EH (cell line): ENCODE data around the gene RTN4IP1.
A peak's percentile ranks its signal among the peaks of the same experiment; 100 is the strongest.

Experiments
- DNase-seq: peaks from one replicate; pipeline ENCODE4 v3.0.0-alpha.2; 2015; ENCODE audit warnings: low read depth

RTN4IP1 gene, protein sequence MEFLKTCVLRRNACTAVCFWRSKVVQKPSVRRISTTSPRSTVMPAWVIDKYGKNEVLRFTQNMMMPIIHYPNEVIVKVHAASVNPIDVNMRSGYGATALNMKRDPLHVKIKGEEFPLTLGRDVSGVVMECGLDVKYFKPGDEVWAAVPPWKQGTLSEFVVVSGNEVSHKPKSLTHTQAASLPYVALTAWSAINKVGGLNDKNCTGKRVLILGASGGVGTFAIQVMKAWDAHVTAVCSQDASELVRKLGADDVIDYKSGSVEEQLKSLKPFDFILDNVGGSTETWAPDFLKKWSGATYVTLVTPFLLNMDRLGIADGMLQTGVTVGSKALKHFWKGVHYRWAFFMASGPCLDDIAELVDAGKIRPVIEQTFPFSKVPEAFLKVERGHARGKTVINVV

DNA sequence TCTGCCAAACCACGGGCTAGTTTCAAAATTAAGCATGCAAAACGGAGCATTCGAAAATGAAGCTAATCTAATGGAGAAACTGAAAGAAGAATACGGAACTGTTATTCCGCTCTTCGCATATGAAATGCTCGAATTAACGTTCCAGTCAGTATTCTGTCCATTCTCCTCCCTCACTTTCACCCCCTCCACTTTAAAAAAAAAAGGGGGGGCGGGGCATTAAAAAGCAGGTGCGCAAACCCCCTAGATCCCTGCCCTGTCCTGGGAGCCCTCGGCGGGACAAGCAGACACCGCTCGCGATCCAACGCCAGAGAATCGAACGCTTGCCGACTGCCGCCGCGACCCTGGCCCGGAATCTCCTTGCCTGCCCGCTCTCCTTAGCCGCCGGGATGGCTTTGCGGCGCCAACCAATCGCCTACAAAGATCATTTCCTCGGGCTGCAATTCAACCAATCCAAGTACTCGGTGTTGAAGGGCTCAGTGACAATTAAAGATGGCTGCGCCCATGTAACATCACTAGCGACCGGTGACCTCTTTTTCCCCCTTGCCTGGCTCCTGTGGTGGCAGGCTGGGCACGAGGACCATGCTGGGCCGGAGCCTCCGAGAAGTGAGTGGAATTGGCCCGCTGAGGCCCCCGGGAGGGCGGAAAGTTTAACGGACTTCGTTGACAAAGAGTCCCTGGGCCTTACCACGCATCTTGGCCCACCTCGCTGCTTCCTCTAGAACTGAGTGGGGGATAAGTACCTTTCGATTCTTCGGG is at the start of gene RTN4IP1, which contains the start of gene QRSL1:
TSS of gene RTN4IP1 (minus strand) at position 396 of the 756 bp plus-strand sequence. CDS start 477 bp downstream, outside the sequence.
TSS of gene QRSL1 (plus strand) at position 476 of the 756 bp plus-strand sequence. CDS start at position 580, 104 bp downstream.
- DNase-seq: peak; percentile 92

GRCh38 chr6:106677282-106677681 is 48.0 kb upstream of the RTN4IP1 start:
- no peak for DNase-seq

- no peak for DNase-seq
Measured at GRCh38 chr6:106674541-106675229, 45.4 kb upstream of the RTN4IP1 start.

- no peak for DNase-seq
Measured at GRCh38 chr6:106671651-106672050, 42.4 kb upstream of the RTN4IP1 start.

DNA sequence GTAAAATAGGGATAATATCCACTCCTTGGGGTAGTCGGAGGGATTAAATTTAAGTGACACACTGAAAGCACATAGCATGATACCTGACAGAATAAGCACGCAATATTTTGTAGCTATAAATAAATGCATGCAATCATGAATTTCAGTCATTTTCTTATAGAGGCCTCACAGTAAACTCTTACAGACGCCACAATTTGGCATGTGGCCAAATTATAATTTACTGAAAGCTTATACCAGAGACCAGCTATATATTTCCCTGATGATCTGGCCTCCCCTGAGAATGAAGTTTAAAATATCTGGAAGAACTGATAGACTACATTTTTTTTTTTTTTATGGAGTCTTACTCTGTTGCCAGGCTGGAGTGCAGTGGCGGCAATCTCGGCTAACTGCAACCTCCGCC is 40.9 kb upstream of the RTN4IP1 start:
- DNase-seq: no peak

GRCh38 chr6:106667022-106667402 is 37.7 kb upstream of the RTN4IP1 start:
- DNase-seq: no peak

GRCh38 chr6:106666282-106667021 is 37.2 kb upstream of the RTN4IP1 start:
- no peak for DNase-seq

GRCh38 chr6:106662458-106662857 is 33.2 kb upstream of the RTN4IP1 start:
- DNase-seq: no peak

- no peak for DNase-seq
Measured at GRCh38 chr6:106659859-106660258, 30.6 kb upstream of the RTN4IP1 start.

DNA sequence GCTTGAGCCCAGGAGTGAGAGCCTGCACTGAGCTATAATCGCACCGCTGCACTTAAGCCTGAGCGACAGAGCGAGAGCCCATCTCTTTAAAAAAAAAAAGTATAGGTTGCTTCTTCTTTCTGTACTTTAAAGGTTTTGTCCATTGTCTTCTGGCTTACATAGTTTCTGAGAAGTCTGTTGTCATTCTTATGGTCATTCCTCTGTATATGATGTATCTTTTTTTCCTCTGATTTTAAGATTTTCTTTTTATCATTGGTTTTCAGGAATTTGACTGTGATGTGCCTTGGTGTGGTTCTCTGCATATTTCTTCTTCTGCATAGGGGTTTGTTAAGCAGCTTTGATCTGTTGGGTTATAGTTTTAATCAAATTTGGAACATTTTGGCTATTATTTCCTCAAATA is 29.2 kb upstream of the RTN4IP1 start:
- peak; percentile 4 for DNase-seq

GRCh38 chr6:106648651-106649308 is 19.5 kb upstream of the RTN4IP1 start:
- DNase-seq: no peak

DNA sequence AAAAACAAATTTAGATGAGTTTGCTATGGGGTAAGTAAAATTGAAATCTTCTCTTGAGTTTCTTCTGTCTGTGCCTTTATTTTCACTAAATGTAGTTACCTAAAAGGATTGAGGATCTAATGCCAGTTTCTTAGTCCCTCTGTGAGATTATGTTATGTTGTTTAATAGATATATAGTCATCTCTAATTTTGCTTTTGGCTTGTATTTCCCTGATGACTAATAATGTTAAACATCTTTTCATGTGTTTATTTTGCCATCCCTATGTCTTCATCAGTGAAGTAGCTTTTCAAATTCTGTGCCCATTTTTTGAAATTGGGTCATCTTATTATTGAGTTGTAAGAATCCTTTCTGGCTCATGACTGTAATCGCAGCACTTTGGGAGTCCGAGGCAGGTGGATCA is 13.8 kb upstream of the RTN4IP1 start:
- peak; percentile 38 for DNase-seq

- DNase-seq: no peak
Measured at GRCh38 chr6:106642476-106642875, 13.2 kb upstream of the RTN4IP1 start.

DNA sequence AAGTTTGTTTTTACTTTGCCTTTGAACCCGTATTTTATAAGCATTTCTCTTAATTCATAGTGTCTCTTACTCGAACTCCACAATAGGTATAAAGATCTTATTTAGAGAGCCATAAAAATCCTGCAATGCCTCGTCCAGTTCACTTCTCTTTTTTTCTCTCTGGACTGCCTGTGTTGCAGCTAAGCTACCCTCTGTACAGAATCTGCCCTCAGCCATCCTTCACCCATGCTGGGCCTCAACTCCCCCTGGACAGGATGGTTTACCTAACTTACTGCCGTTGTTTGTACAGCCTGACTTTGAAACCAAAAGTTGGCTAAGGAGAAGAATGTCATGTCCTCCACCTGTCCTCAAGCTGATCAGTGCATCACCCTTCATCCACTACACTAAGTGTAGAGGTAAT is 10.5 kb upstream of the RTN4IP1 start:
- DNase-seq: no peak

DNA sequence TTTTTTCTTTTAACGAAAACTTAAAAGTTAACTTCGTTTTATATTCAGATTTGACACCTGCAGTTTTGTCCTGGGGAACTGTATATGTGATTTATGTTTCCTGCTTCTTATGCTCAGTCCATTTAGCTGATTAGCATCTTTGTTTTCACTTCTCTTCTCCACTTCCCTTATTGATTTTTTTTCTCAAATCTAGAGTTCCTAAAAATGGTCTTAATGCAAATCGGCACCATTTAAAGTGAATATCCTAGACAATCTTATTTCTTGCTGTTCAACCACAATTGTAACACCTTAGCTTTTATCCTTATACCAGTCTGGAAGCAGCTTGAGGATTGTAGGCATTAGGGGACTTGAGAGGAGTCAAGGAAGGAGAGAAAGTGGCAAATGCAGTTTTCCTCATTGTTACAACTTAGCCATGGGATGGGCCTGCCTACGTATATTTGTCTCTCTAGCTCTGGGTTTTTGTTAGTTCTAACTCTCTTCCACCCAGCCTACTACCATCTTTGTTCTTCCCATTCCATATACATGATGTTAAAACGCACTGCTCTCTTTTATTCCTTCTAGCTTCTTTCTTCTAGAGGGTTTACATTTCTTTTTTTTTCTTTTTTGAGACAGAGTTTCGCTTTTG is 8.5 kb upstream of the RTN4IP1 start:
- DNase-seq: no peak

DNA sequence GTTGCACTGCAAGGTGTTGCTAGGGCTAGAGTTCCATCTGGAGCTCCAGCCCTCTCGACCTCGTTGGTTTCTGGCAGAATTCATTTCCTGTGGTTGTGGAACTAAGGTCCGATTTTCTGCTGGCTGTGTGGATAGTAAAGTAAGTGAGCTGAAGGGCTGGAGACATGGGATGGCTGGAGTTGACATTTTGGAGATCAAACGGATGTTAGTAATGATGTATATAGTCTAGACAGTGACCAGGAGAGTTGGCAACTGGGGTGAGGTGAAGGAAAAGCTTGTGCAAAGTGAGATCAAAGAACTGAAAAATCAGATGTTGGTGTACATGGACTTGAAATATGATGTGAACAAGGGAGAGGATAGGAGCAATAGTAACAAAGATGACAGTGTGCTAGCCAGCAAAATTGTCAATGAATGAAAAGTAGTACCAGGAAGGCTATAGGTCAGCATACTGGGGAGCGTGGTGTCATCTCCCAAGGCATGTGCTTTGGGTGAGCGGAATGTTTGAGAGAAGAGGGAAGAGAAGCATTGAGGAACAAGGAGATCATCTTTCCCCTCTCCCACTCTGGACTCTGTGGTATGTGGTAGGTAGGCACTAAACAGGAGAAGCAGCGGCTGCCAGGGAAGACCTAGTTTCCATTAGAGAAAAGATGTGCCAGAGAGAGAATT is 7.9 kb upstream of the RTN4IP1 start:
- DNase-seq: no peak

- DNase-seq: no peak
Measured at GRCh38 chr6:106634565-106634964, 5.3 kb upstream of the RTN4IP1 start.

DNA sequence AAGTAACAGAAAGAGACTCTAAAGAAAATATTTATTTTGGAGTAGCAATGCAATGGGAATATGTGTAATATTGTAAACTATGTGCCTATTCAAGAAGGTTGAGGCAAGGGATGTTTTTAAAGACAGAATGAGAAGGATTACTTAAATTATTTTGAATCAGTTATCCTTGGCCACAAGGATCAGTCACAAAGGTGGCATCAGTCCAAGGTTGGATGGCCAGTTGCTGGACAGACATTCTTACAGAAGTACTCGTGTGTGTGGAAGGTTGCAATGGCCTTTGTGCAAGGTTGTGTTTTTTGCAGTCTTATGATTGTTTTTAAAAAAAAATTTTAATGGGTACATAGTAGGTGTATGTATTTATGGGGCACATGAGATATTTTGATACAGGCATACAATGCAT is 2.0 kb upstream of the RTN4IP1 start:
- DNase-seq: peak; percentile 52

DNA sequence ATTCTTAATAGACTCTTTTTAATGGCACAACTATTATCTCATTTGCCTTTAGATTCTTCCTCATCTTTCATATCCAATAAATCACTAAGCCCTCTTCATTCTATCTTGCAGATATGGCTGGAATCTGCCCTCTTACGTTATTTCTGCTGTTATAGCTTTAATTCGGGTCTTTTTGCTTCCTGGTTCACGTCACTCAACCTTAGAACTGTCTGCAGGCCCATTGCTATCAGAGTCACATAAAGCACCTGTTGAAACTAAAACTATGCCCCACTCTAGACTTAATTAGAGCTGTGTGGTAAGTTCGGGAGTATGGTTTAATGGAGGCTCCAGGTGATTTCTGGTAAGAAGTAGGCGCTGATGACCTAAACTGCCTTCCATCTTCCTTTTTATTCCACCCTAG is 1.1 kb upstream of the RTN4IP1 start:
- DNase-seq: no peak

DNA sequence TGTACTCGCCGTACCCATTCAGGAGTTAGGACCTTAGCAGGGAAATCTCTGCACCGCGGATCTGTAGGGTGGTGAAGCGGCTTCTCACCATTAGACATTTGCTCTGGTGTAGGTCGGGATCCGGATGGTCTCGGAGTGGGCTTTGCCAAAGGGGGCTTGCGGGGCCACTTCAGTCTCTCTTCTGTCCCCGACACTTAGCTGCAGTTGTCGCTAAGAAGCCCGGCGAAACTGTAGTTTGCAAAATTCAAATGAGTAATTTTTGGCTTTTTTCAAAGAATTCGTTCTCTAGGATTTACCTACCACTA is 513 bp upstream of the RTN4IP1 start:
- DNase-seq: no peak
